ENCODE data around the gene CMYA5. TPM values are rescaled to one million over a fixed set of nuclear protein-coding genes. Genes with fewer than 3 reads are reported as not detected.

Gene CMYA5
- total RNA-seq, 3 donors from 2014 or later = 5.0 to 132 (median 37.0) TPM

DNA sequence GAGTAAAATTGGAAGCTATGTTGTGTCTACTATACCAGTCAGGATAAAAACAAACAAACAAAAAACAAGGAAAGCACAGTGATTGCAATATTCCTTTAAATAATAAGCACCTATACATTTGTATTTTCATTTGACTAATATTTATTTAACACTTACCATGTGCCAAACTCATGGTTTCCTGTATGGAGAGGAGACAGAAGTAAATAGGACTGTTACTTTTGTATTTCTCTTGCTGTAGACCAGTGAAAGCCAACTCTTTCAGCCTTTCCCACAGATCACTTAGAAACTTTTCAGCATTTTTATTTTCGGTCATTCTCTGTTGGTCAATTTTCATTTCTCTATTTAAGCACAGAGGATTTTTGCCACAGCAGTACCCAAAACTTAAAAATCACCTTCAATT is 4.5 kb downstream of the CMYA5 start:
- H3K27ac ChIP-seq = peak overlapping the region in 1 of 2 donors; percentile 16
- TF ChIP-seq POLR2A (IDR thresholded peaks at IDR 0.05) (no peak), POLR2AphosphoS5 (IDR thresholded peaks at IDR 0.05) (no peak)
- TF ChIP-seq, protein P1, sequence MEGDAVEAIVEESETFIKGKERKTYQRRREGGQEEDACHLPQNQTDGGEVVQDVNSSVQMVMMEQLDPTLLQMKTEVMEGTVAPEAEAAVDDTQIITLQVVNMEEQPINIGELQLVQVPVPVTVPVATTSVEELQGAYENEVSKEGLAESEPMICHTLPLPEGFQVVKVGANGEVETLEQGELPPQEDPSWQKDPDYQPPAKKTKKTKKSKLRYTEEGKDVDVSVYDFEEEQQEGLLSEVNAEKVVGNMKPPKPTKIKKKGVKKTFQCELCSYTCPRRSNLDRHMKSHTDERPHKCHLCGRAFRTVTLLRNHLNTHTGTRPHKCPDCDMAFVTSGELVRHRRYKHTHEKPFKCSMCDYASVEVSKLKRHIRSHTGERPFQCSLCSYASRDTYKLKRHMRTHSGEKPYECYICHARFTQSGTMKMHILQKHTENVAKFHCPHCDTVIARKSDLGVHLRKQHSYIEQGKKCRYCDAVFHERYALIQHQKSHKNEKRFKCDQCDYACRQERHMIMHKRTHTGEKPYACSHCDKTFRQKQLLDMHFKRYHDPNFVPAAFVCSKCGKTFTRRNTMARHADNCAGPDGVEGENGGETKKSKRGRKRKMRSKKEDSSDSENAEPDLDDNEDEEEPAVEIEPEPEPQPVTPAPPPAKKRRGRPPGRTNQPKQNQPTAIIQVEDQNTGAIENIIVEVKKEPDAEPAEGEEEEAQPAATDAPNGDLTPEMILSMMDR (IDR thresholded peaks at IDR 0.05) = no peak

DNA sequence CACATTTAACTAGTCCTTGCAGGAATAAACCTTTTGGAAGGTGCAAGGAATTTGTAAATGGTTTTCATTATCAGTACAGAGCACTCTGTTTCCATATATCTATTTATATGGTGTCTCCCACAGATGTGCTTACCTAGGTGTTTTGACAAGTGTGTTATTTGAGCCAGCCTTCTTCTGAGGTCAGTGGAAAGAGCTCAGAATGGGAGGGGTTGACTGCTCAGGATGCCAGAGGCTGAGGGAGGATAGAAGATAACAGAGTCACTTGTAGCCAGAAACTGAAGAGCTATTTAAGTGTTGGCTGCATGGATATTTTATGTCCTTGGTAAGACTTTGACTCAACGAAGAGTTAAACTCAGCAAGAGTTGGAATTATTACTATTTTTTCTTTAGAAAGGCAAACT is 5.0 kb downstream of the CMYA5 start:
- no peak for DNase-seq (ENCODE audit: low spot score in 2 of 2)
- intact Hi-C loops (cut with DNase I; ENCODE audit: low total_unique reads) = no loop called here
- H3K36me3 ChIP-seq = no peaks in the 10 kb centered on the region

More for the DNA sequence above, 4.5 kb downstream of the CMYA5 start:
- DNase-seq (ENCODE audit: low spot score in 2 of 2) = no peak
- Histone ChIP-seq H3K4me1 (peaks cover 0 to 9% of the 10 kb centered on the region in 2 donors), H3K27me3 (no peaks in the 10 kb centered on the region), H3K9me3 (no peaks in the 10 kb centered on the region), H3K4me3 (no peak overlapping the region), H3K36me3 (no peaks in the 10 kb centered on the region)
- intact Hi-C loops (cut with DNase I; ENCODE audit: low total_unique reads) = no loop called here

DNA sequence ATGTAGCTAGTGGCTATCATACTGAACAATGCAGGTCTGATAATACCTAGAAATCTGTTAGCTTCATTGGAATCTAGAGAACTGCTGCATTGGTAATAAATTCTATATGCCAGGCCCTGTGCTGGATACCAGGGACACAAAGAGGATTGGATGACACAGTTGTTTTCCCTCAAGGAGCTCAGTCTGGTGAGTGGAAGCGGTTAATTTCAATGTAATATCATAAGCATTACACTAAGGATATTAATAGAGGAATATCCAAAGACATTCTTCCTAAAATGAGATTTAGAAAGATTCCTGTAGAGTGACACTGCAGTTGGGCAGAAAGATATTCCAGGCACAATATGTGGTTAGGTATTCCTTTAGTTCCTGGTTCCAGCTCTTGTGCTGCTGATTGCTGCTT is 5.9 kb downstream of the CMYA5 start:
- no peaks in the 10 kb centered on the region for H3K9me3 ChIP-seq
- peaks cover 0 to 9% of the 10 kb centered on the region in 2 donors for H3K4me1 ChIP-seq
- H3K4me3 ChIP-seq = no peak overlapping the region
- no peaks in the 10 kb centered on the region for H3K36me3 ChIP-seq
- H3K27ac ChIP-seq = peak overlapping the region; percentile 26 to 39
- intact Hi-C loops (cut with DNase I; ENCODE audit: low total_unique reads) = no loop called here
- no peak for TF ChIP-seq POLR2AphosphoS5 (IDR thresholded peaks at IDR 0.05)
- no peak for TF ChIP-seq POLR2A (IDR thresholded peaks at IDR 0.05)
- TF ChIP-seq, protein P1 (IDR thresholded peaks at IDR 0.05) = no peak
- no peaks in the 10 kb centered on the region for H3K27me3 ChIP-seq
- DNase-seq (ENCODE audit: low spot score in 2 of 2) = no peak

More for the DNA sequence above, 5.0 kb downstream of the CMYA5 start:
- Histone ChIP-seq H3K4me3 (no peak overlapping the region), H3K9me3 (no peaks in the 10 kb centered on the region), H3K27me3 (no peaks in the 10 kb centered on the region), H3K27ac (peak overlapping the region; percentile 16 to 26), H3K4me1 (peaks cover 0 to 9% of the 10 kb centered on the region in 2 donors)
- no peak for TF ChIP-seq POLR2A (IDR thresholded peaks at IDR 0.05)
- TF ChIP-seq POLR2AphosphoS5 (IDR thresholded peaks at IDR 0.05) = no peak
- TF ChIP-seq, protein P1 (IDR thresholded peaks at IDR 0.05) = no peak

DNA sequence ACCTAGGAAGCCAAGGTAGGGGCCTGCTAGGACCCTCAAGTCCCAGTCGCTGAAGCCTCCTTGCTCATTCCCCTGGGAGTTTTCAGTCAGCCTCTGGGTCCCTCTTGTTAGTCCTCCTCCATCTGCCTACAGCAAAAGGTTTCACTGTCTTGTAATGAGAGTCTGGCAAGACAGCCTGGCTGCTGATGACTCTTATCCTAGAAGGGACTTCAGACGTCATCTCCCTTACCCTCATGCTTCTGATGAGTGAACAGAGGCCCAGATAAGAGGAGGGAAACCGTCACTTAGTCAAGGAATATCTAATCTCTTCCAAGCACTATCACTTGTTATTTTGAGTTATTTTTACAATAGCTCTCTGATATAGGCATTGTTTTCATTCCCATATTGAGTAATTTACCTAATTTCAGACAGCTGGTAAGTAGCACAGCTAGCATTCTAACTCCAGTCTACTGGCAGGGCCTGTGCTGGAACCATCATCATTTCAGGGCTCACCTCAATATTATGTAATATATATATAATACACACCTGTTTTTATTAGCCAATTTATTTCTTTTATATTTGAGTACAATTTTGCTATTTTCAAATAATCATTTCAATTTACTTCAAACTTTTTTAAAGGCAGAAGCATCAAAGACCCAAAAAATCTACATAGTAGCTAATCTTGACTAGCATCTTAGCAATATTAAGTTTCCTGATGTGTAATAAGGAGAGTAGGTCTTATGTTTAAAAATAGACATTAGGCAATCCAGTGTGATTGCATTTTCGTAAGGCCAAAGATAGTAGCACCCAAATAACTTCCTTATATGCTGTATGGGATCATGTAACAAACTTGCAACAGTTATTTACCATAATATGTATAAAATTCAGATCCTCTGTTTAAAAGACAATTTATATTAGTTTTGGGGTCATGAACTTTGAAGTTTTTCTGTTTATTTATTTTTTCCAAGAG is 7.9 kb downstream of the CMYA5 start:
- H3K27ac ChIP-seq = peak overlapping the region; percentile 66 to 89
- intact Hi-C loops (cut with DNase I; ENCODE audit: low total_unique reads) = no loop called here
- peaks cover 0 to 3% of the 10 kb centered on the region in 2 donors for H3K4me1 ChIP-seq
- H3K4me3 ChIP-seq = no peak overlapping the region
- no peaks in the 10 kb centered on the region for H3K9me3 ChIP-seq
- no peak for DNase-seq (ENCODE audit: low spot score in 2 of 2)
- TF ChIP-seq, protein P1 (IDR thresholded peaks at IDR 0.05) = no peak
- TF ChIP-seq POLR2A (IDR thresholded peaks at IDR 0.05) = no peak
- H3K27me3 ChIP-seq = no peaks in the 10 kb centered on the region
- H3K36me3 ChIP-seq = no peaks in the 10 kb centered on the region

DNA sequence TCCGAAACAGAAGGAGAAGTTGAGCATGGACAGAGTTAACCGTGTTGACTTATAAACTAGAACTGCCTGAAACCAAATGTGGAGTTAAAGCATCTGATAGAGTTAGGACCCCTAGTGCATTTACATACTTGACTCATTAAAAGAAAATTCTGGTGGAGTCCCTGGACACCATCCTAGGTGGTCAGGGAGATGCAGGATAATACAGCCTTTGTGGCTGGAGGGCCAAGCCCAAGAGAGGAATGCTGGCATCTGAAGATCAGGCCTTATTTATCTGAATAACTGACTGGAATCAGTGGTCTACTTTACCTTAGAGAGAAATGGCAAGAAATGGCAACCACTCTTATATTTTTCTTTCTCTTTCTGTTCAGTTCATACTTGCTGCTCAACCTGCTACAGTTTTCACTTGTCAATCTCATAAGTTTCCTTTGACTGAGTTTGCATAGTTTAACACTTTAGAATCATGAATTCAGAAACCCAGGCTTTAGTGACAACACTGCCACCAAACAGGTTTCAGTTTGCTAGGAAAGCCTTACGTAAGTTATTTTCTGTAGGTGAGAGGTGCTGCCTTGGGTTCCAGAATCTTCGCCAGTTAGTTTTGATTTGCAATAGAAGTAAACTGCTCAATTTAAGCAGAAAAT is 10.2 kb downstream of the CMYA5 start:
- peaks cover 0 to 15% of the 10 kb centered on the region in 2 donors for H3K4me1 ChIP-seq
- no peaks in the 10 kb centered on the region for H3K27me3 ChIP-seq
- peak overlapping the region; percentile 89 to 92 for H3K27ac ChIP-seq
- intact Hi-C loops (cut with DNase I; ENCODE audit: low total_unique reads) = no loop called here
- no peak overlapping the region for H3K4me3 ChIP-seq
- no peaks in the 10 kb centered on the region for H3K9me3 ChIP-seq
- DNase-seq (ENCODE audit: low spot score in 2 of 2) = no peak
- TF ChIP-seq POLR2A (IDR thresholded peaks at IDR 0.05) = no peak
- no peak for TF ChIP-seq POLR2AphosphoS5 (IDR thresholded peaks at IDR 0.05)
- TF ChIP-seq, protein P1 (IDR thresholded peaks at IDR 0.05) = no peak
- H3K36me3 ChIP-seq = no peaks in the 10 kb centered on the region

Measured in breast epithelium (tissue), 4 donors.